Right atrium auricular region (tissue), 2 donors: Measurements from ENCODE around the gene ZNF785. TPM values are rescaled to one million over a fixed set of nuclear protein-coding genes. Genes with fewer than 3 reads are reported as not detected.

ENCODE experiments used
- DNase-seq: peaks from one replicate; pipeline ENCODE4 v3.0.0-alpha.2; 2019; ENCODE audit warnings: low spot score
- H3K27ac ChIP-seq, 2 donors: fragments of 200-600 bp; sonication (generic); 1 replicate in 1 of 2; 2 replicates in 1 of 2; pipeline ENCODE4 v1.5.1; 2016 to 2019
- H3K27me3 ChIP-seq, 2 donors: fragments of 200-600 bp; sonication (generic); one replicate each; pipeline versions ENCODE4 v1.5.1 to v1.6.0; 2017 to 2019
- H3K36me3 ChIP-seq: fragments of 200-600 bp; sonication (generic); one replicate; pipeline ENCODE4 v1.5.1; 2016
- H3K4me1 ChIP-seq, 2 donors: fragments of 200-600 bp; sonication (generic); one replicate each; pipeline versions ENCODE4 v1.5.1 to v1.6.0; 2017 to 2019
- H3K4me3 ChIP-seq, 2 donors: fragments of 200-600 bp; sonication (generic); 1 replicate in 1 of 2; 2 replicates in 1 of 2; pipeline ENCODE4 v1.5.1; 2017 to 2019; ENCODE audit warnings: mild to moderate bottlenecking in 1 of 2, moderate library complexity in 1 of 2
- H3K9me3 ChIP-seq, 2 donors: fragments of 200-600 bp; sonication (generic); one replicate each; pipeline ENCODE4 v1.5.1; 2019
- total RNA-seq, 2 donors: library from RNA; depleted of rRNA; stranded (reverse); fragments of >200 nt; gene quantifications; one replicate each; pipeline ENCODE4 v1.1.0, GENCODE V29; 2016
- TF ChIP-seq, protein P1 (sequence below), 2 donors: fragments of 200-600 bp; sonication (generic); IDR thresholded peaks; one replicate each; pipeline ENCODE4 v1.5.1; 2019; ENCODE audit warnings: antibody characterized with exemption in 2 of 2

ZNF785 gene
- total RNA-seq, 2 donors from 2014 or later = 5.5 to 6.0 TPM

DNA sequence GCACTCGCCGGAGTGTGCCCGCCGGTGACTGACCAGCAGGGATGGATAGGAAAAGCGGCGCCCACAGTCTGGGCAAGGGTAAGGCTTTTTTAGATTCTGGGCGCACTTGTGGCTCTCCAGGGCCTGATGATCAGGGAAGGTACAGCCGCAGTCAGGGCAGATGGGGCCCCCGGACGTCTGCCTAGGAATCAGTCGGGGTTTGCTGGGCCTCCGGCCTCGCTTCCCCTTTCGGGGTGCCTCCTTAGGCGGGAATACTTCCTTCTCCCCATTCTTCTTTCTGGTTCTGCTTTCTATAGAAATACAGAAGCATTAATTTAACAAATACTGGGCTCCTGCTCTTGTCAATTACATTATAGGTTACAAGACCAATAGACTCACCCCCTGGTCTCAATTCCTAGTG is 19.7 kb upstream of the ZNF785 start:
- Histone ChIP-seq H3K27me3 (no peaks in the 10 kb centered on the region), H3K9me3 (no peaks in the 10 kb centered on the region), H3K4me1 (peaks cover 0 to 14% of the 10 kb centered on the region in 2 donors), H3K36me3 (peaks cover 32% of the 10 kb centered on the region), H3K4me3 (no peak overlapping the region), H3K27ac (no peak overlapping the region)
- DNase-seq = no peak
- TF ChIP-seq, protein P1, sequence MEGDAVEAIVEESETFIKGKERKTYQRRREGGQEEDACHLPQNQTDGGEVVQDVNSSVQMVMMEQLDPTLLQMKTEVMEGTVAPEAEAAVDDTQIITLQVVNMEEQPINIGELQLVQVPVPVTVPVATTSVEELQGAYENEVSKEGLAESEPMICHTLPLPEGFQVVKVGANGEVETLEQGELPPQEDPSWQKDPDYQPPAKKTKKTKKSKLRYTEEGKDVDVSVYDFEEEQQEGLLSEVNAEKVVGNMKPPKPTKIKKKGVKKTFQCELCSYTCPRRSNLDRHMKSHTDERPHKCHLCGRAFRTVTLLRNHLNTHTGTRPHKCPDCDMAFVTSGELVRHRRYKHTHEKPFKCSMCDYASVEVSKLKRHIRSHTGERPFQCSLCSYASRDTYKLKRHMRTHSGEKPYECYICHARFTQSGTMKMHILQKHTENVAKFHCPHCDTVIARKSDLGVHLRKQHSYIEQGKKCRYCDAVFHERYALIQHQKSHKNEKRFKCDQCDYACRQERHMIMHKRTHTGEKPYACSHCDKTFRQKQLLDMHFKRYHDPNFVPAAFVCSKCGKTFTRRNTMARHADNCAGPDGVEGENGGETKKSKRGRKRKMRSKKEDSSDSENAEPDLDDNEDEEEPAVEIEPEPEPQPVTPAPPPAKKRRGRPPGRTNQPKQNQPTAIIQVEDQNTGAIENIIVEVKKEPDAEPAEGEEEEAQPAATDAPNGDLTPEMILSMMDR (IDR thresholded peaks at IDR 0.05) = no peak

DNA sequence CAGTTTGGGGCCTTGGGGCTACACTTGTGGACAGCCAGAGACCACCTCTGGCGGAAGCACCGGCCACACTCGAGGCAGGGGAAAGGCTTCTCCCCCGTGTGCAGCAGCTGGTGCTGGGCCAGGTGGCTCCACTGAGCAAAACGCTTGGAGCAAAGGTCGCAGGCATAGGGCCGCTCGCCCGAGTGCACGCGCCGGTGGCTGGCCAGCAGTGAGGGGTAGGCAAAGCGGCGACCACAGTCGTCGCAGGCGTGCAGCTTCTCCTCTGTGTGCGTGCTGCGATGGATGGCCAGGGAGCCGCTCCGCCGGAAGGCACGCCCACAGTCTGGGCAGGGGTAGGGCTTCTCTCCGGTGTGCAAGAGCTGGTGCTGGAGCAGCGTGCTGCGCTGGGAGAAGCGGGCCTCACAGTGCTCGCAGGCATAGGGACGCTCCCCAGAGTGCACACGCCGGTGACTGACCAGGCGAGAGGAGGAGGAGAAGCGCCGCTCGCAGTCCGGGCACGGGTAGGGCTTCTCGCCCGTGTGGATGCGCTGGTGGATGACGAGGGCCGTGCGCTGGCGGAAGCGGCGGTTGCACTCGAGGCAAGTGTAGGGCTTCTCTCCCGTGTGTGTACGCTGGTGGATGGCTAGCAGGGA is 18.9 kb upstream of the ZNF785 start:
- H3K4me3 ChIP-seq = no peak overlapping the region
- peaks cover 0 to 12% of the 10 kb centered on the region in 2 donors for H3K4me1 ChIP-seq
- no peak for DNase-seq
- TF ChIP-seq, protein P1 (IDR thresholded peaks at IDR 0.05) = no peak
- peaks cover 32% of the 10 kb centered on the region for H3K36me3 ChIP-seq
- H3K27ac ChIP-seq = no peak overlapping the region
- no peaks in the 10 kb centered on the region for H3K27me3 ChIP-seq
- H3K9me3 ChIP-seq = no peaks in the 10 kb centered on the region

DNA sequence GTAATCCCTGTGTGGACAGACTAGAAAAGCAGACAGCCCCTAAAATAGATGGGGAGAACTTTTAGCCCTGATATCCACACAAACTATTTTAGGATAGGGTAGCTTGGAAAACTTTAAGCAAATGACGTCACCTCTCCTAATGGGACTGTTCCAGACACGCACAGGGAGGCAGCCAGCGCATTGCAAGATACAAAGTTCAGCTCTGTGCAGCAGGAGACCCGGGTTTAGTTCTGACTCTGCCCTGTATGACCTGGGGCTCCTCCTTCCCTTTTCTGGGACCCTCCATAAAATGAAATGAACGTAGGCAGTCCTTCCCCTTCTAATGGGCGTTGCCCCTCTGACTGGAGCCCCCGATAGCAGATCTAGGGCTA is 18.4 kb upstream of the ZNF785 start:
- TF ChIP-seq, protein P1 (IDR thresholded peaks at IDR 0.05) = no peak
- no peaks in the 10 kb centered on the region for H3K27me3 ChIP-seq
- H3K9me3 ChIP-seq = no peaks in the 10 kb centered on the region
- H3K27ac ChIP-seq = no peak overlapping the region
- no peak overlapping the region for H3K4me3 ChIP-seq
- no peak for DNase-seq
- peaks cover 32% of the 10 kb centered on the region for H3K36me3 ChIP-seq
- peaks cover 0 to 7% of the 10 kb centered on the region in 2 donors for H3K4me1 ChIP-seq

DNA sequence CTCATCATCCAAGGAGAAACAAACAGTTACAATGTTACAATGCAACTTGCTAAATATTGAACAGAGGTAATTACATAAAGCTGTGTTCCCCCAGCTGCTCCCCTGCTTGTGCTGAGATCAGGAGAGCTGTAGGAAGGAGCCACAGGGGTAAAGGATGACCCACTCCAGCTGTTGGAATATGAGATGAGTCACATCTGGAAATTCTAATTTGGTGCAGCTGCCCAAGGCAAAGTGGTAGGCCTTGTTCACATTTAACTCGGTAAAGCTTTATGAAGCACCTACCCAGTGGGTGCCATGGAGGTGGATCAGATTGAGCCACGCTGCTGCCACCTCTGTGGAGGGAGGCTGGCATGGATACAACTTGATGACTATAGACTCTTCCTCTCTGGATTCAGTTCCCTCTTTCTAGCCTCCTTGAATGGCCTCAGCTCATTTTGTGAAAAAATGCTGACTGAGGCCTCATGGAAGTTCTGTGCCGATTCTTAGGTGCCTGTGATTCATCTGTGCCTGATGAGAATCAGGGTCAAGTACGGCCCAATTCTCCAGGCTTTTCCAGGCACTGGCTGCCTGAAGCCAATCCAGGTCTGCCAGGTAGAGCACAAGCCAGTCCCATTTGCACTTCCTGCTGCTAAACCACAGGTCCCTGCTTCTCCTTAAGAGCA is 17.2 kb upstream of the ZNF785 start:
- no peak overlapping the region for H3K27ac ChIP-seq
- H3K9me3 ChIP-seq = no peaks in the 10 kb centered on the region
- no peaks in the 10 kb centered on the region for H3K4me1 ChIP-seq
- peaks cover 32% of the 10 kb centered on the region for H3K36me3 ChIP-seq
- TF ChIP-seq, protein P1 (IDR thresholded peaks at IDR 0.05) = no peak
- no peaks in the 10 kb centered on the region for H3K27me3 ChIP-seq
- no peak for DNase-seq
- H3K4me3 ChIP-seq = no peak overlapping the region

DNA sequence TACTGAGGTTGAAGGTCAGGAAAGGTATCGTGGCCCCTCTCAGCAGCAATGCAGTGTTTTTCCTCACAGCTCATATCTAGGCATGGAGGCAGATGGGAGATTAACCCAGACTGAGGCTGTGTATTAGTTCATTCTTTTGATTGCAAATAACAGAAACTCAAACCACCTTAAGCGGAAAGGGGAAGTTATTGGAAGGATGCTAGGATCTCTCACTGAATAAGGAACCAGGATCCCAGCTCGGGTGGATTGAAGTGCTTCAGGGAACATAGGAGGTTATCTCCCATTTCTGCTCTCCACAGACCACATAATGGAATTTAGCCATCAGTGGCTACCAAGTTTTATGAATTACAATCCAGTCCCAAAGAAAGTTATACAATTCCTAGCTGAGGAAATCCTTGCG is 16.5 kb upstream of the ZNF785 start:
- Histone ChIP-seq H3K9me3 (no peaks in the 10 kb centered on the region), H3K36me3 (peaks cover 32% of the 10 kb centered on the region), H3K27me3 (no peaks in the 10 kb centered on the region), H3K27ac (no peak overlapping the region), H3K4me3 (no peak overlapping the region), H3K4me1 (no peaks in the 10 kb centered on the region)
- no peak for DNase-seq
- TF ChIP-seq, protein P1 (IDR thresholded peaks at IDR 0.05) = no peak
